ENCODE measurements around the gene FOSL2.

- TF ChIP-seq EZH2 (IDR thresholded peaks at IDR 0.05; ENCODE audit: borderline replicate concordance, insufficient read depth, low read depth, low read length, poor library complexity, severe bottlenecking) (no peak), CTCF (IDR thresholded peaks at IDR 0.05) (no peak)
Observed at GRCh38 chr2:28415010-28415409, 22.4 kb downstream of the FOSL2 start.
